Breast epithelium (tissue), 3 donors: ENCODE data around the gene SLAMF1.

Source experiments
- POLR2A ChIP-seq: fragments of 450-650 bp; IDR thresholded peaks from one replicate; pipeline ENCODE4 v1.6.1; 2016; ENCODE audit warnings: antibody characterized with exemption, mild to moderate bottlenecking, moderate library complexity
- POLR2AphosphoS5 ChIP-seq, 3 donors: sonication (generic); formaldehyde crosslinking; IDR thresholded peaks; one replicate each; pipeline ENCODE4 v1.6.1; 2017; ENCODE audit warnings: antibody characterized with exemption in 3 of 3
- TF ChIP-seq, protein P1 (sequence below), 3 donors: fragments of 450-650 bp; IDR thresholded peaks; one replicate each; pipeline ENCODE4 v1.5.1; 2016 to 2017; ENCODE audit warnings: antibody characterized with exemption in 3 of 3, mild to moderate bottlenecking in 3 of 3, moderate library complexity in 3 of 3

DNA sequence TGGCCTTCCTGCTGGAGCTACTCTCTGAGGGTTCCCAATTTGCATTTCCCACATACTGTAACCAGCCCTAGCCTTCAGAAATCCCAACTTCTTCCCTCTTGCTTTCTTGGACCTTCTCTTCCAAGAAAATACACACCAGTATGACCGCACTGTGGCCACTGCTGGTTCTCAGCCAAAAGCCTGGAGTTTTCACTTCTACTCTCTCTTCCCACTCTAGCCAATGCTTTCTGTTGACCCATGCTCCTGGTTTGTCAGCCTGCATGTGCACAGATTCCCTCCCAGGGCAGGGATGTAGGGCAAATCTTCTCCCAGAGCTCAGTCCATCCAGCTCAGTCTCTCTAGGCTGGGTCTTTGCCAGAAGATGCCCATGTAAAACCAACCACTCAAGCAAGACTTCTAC lies 664 bp downstream of the SLAMF1 start:
- TF ChIP-seq, protein P1, sequence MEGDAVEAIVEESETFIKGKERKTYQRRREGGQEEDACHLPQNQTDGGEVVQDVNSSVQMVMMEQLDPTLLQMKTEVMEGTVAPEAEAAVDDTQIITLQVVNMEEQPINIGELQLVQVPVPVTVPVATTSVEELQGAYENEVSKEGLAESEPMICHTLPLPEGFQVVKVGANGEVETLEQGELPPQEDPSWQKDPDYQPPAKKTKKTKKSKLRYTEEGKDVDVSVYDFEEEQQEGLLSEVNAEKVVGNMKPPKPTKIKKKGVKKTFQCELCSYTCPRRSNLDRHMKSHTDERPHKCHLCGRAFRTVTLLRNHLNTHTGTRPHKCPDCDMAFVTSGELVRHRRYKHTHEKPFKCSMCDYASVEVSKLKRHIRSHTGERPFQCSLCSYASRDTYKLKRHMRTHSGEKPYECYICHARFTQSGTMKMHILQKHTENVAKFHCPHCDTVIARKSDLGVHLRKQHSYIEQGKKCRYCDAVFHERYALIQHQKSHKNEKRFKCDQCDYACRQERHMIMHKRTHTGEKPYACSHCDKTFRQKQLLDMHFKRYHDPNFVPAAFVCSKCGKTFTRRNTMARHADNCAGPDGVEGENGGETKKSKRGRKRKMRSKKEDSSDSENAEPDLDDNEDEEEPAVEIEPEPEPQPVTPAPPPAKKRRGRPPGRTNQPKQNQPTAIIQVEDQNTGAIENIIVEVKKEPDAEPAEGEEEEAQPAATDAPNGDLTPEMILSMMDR (IDR thresholded peaks at IDR 0.05) = no peak
- TF ChIP-seq POLR2A (no peak), POLR2AphosphoS5 (IDR thresholded peaks at IDR 0.05) (no peak)
